C1 segment of cervical spinal cord (tissue), 14 donors: Measurements from ENCODE around the gene NAA80.
A peak's percentile ranks its signal among the peaks of the same experiment; 100 is the strongest.

Source experiments
- DNase-seq, 14 donors: peaks; one replicate each; lab custom pipeline; 2025; lab: John Stamatoyannopoulos, UW

NAA80 gene

GRCh38 chr3:50298836-50299637 lies at the start of gene NAA80, which contains the start of gene HYAL3:
Gene NAA80, minus strand, starts transcription at chr3:50299405. Its CDS starts 1,942 bp downstream, at chr3:50297463.
Gene HYAL3, minus strand, starts transcription at chr3:50299405. Its CDS starts 3,803 bp downstream, at chr3:50295602.
- DNase-seq, result peak; percentile 85 to 100 (median 98)

GRCh38 chr3:50347187-50347813 lies 48.1 kb upstream of the NAA80 start:
- DNase-seq, result peak in 10 of 14 donors; percentile 12 to 68 (median 21)

- peak in 2 of 14 donors; percentile 10 to 40 for DNase-seq
Observed at GRCh38 chr3:50345586-50346234, 46.5 kb upstream of the NAA80 start, which contains the start of gene ZMYND10. Gene ZMYND10, minus strand, starts transcription at chr3:50345732. Its CDS starts 153 bp downstream, at chr3:50345579.

GRCh38 chr3:50345008-50345407 lies 45.8 kb upstream of the NAA80 start:
- no peak for DNase-seq

GRCh38 chr3:50342813-50343633 lies 43.8 kb upstream of the NAA80 start:
- DNase-seq, result no peak

- no peak for DNase-seq
Observed at GRCh38 chr3:50341996-50342650, 42.9 kb upstream of the NAA80 start.

GRCh38 chr3:50341537-50341936 lies 42.3 kb upstream of the NAA80 start:
- no peak for DNase-seq

- DNase-seq, result peak in 4 of 14 donors; percentile 32 to 38 (median 36)
Observed at GRCh38 chr3:50340448-50341329, 41.5 kb upstream of the NAA80 start, which contains the start of gene RASSF1. Gene RASSF1, minus strand, starts transcription at chr3:50340836. Its CDS starts 31 bp downstream, at chr3:50340805.

GRCh38 chr3:50340147-50340447 lies 40.9 kb upstream of the NAA80 start:
- no peak for DNase-seq

GRCh38 chr3:50339485-50340146 lies 40.4 kb upstream of the NAA80 start:
- DNase-seq, result no peak

GRCh38 chr3:50338965-50339364 lies 39.8 kb upstream of the NAA80 start:
- no peak for DNase-seq

- DNase-seq, result peak; percentile 82 to 99 (median 96)
Observed at GRCh38 chr3:50337175-50337861, 38.1 kb upstream of the NAA80 start.

- peak in 3 of 14 donors; percentile 52 to 53 (median 53) for DNase-seq
Observed at GRCh38 chr3:50336452-50337174, 37.4 kb upstream of the NAA80 start.

GRCh38 chr3:50334339-50335075 lies 35.3 kb upstream of the NAA80 start:
- no peak for DNase-seq

GRCh38 chr3:50333744-50334328 lies 34.6 kb upstream of the NAA80 start:
- no peak for DNase-seq

GRCh38 chr3:50331364-50331907 lies 32.2 kb upstream of the NAA80 start:
- DNase-seq, result no peak

- DNase-seq, result no peak
Observed at GRCh38 chr3:50330330-50330729, 31.1 kb upstream of the NAA80 start.
